NCI-H526 (cell line): ENCODE data around the gene RCC2.
"Not testable (repeated sequence)": the region's sequence is repeated elsewhere in the genome, so short reads cannot be mapped to it uniquely, and the experiment has no call there.

ENCODE experiments used
- DNase-seq, 2 experiments: peaks; one replicate each; lab custom pipeline; 2025; lab: John Stamatoyannopoulos, UW

RCC2 gene

GRCh38 chr1:17439250-17440073, at the start of gene RCC2:
Gene RCC2 (minus strand): TSS chr1:17439677. CDS start chr1:17438514, 1,163 bp downstream.
- DNase-seq = peak; percentile 61 to 90

GRCh38 chr1:17486242-17486641, 46.8 kb upstream of the RCC2 start:
- DNase-seq = no peak

DNA sequence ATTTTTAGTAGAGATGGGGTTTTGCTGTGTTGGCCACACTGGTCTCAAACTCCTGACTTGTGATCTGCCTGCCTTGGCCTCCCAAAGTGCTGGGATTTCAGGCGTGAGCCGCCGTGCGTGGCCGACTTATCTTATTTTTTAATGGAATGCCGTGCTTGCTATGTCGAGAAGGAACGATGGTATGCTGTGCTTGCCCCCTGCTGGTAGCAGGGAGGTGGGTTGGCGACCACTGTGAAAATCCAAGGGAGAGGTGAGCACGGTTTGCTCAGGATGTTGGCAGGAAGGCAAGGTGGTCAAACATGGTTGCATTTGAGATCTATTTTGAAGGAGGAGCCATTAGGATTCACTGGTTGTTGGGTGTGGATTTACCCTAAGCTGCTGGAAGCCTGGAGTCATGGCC, 45.8 kb upstream of the RCC2 start:
- peak in 1 of 2 experiments; percentile 40 for DNase-seq

- DNase-seq = not testable (repeated sequence)
These were observed 42.5 kb upstream of the RCC2 start for GRCh38 chr1:17481981-17482380.

- no peak for DNase-seq
These were observed 41.4 kb upstream of the RCC2 start for GRCh38 chr1:17480846-17481245.

DNA sequence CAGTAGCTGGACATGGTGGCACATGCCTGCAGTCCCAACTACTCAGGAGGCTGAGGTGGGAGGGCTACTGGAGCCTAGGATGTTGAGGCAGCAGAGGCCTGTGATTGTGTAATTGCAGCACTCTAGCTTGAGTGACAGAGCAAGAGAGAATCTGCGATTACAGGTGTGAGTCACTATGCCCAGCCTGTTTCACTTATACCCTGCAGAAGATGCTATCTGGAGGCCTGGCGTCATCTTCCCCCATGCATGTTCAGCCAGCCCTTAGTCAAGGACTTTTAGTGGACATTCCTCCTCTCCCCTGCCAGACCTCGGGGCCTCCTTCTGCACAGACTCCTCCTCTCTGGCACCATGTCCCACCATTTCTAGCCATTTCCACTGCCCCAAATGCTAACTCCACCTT, 36.3 kb upstream of the RCC2 start:
- no peak for DNase-seq

- not testable (repeated sequence) for DNase-seq
These were observed 35.5 kb upstream of the RCC2 start for GRCh38 chr1:17474836-17475555.

- no peak for DNase-seq
These were observed 33.3 kb upstream of the RCC2 start for GRCh38 chr1:17472814-17473213.

DNA sequence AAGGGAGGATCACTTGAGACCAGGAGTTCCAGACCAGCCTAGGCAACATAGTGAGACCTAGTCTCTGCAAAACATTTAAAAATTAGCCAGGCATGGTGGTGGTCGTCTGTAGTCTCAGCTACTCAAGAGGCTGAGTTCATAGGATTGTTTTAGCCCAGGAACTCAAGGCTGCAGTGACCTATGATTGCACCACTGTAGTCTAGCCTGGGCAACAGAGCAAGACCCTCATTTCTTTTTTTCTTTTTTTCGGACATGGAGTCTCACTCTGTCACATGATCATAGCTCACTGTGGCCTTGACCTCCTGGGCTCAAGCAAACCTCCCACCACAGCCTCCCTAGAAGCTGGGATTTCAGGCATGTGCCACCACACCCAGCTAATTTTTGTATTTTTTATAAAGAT, 31.9 kb upstream of the RCC2 start:
- DNase-seq = no peak

GRCh38 chr1:17470021-17470799, 30.7 kb upstream of the RCC2 start:
- DNase-seq = no peak

DNA sequence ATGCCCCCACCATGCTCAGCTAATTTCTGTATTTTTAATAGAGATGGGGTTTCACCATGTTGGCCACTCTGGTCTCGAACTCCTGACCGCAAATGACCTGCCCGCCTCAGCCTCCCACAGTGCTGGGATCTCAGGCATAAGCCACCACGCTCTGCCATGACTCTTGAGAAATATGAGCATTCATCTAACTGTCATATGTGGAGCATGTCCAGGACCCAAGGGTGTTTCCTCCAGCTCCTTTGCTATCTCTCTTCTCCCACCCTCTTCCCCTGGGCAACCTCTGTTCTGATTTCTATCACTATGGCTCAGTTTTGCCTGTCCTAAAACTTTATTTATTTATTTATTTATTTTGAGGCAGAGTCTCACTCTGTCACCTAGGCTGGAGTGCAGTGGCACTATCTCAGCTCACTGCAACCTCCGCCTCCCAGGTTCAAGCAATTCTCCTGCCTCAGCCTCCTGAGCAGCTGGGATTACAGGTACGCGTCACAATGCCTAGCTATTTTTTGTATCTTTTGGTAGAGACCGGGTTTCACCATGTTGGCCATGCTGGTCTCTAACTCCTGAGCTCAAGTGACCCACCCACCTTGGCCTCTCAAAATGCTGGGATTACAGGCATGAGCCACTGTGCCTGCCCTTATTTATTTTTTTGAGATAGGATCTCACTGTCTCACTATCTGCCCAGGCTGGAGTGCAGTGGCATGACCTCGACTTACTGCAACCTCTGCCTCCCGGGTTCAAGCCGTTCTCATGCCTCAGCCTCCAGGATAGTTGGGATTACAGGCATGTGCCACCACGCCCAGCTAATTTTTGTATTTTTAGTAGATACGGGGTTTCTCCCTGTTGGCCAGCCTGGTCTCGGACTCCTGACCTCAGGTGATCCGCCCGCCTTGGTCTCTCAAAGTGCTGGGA, 29.1 kb upstream of the RCC2 start:
- DNase-seq = not testable (repeated sequence)

- no peak for DNase-seq
These were observed 26.9 kb upstream of the RCC2 start for GRCh38 chr1:17466359-17466758.

GRCh38 chr1:17465228-17465627, 25.8 kb upstream of the RCC2 start:
- no peak for DNase-seq

DNA sequence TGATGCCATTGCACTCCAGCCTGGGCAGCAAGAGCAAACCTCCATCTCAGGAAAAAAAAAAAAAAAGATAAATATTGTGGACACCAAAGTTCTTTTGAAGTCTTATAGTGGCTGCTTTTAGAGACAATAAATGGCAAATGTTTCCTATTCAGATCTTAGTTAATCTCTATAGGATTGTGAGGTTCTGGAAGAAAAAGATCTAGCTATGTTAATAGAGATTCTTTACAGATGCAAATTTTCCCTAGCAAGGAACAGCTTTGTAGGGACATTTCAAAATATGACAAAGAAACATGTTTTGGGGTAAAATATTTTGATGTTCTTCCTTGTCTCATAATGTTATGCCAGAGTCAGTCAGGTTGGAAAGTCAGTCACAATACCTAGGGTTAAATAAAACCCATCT, 24.5 kb upstream of the RCC2 start:
- DNase-seq = no peak

DNA sequence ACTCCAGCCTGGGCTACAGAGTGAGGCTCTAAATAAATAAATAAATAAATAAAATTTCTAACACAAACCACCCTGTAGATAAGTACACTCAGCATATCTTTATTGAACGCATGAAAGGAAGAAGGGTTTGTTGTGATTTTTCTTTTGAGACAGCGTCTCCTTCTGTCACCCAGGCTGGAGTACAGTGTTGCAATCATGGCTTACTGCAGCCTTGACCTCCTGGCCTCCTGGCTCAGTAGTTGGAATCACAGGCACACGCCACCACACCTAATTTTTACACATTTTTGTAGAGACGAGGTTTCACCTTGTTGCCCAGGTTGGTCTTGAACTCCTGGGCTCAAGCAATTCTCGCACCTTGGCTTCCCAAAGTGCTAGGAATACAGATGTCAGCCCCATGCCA, 23.2 kb upstream of the RCC2 start:
- no peak for DNase-seq

DNA sequence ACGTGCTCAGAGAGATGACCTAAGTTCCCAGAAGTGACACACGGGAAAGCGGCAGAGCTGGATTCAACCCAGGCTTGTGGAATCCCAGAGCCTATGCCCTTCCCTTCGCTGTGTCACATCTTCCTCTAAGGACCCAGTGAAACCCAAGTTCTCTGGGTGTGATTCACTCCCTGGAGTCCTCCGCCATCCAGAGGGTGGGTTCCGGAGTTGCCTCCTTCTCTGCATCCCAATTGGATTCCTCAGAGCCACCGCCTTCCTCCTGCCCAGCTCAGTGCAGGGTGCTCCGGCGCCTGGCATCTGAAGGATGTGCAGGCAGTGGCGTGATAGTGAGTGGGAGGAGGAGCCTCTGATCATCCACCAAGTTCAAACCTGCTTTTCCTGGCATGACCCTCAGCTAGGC, 20.7 kb upstream of the RCC2 start:
- no peak for DNase-seq

GRCh38 chr1:17458794-17459193, 19.3 kb upstream of the RCC2 start:
- DNase-seq = no peak

DNA sequence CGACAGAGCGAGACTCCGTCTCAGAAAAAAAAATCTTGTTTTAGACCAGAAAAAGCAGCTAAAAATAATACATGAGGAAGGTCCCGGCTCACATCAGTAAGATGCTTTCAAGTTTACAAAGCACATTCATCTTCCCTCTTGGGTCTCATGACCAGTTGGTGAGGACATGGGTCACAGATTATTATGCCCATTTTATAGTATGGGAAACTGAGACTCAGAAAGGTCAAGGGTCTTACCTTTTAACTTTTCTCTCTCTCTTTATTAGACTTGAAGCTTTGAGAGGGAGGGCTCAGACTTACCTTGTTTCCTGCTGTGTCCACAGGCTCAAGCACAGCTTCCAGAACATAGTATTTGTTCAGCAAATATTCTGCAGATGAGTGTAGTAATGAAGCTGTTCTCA, 13.2 kb upstream of the RCC2 start:
- no peak for DNase-seq

GRCh38 chr1:17452203-17452602, 12.7 kb upstream of the RCC2 start:
- not testable (repeated sequence) for DNase-seq

DNA sequence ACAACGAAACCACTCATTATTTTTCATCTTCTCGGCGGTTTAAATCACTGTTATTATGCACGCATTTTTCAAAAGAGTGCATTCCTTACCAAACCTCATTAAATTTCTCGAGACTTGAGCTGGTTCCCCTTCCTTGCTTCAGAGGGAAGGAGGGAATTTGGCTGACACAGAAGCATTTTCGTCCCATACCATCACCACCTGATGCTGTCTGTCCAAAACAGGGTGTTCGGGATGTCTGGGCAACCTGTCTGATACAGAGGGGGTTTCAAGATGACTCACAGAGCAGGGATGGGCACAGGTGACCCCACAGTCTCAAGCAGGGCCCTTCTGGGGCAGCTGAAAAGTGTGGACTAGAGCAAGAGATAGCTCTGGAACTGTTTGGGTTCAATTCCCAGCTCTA, 12.3 kb upstream of the RCC2 start:
- no peak for DNase-seq

GRCh38 chr1:17447501-17447992, 8.1 kb upstream of the RCC2 start:
- DNase-seq = no peak
